IPS-18a (cell line): Measurements from ENCODE around the gene CNOT6L.
A peak's percentile ranks its signal among the peaks of the same experiment; 100 is the strongest.

ENCODE experiments used
- H3K27ac ChIP-seq: one replicate; pipeline ENCODE4 v1.5.1; 2013; ENCODE audit warnings: low read length
- H3K27me3 ChIP-seq: one replicate; pipeline ENCODE4 v1.6.1; 2013; ENCODE audit warnings: mild to moderate bottlenecking, low read length; ENCODE audit not compliant: control insufficient read depth, insufficient read depth
- H3K36me3 ChIP-seq: one replicate; pipeline ENCODE4 v1.6.1; 2013; ENCODE audit warnings: low read depth, low read length; ENCODE audit not compliant: control insufficient read depth
- H3K4me1 ChIP-seq: one replicate; pipeline ENCODE4 v1.6.1; 2013; ENCODE audit warnings: low read depth, low read length; ENCODE audit not compliant: control insufficient read depth
- H3K4me3 ChIP-seq: one replicate; pipeline ENCODE4 v1.5.1; 2013; ENCODE audit warnings: low read length
- H3K9ac ChIP-seq: one replicate; pipeline ENCODE4 v1.6.1; 2013; ENCODE audit warnings: mild to moderate bottlenecking, low read length, moderate library complexity
- H3K9me3 ChIP-seq: one replicate; pipeline ENCODE4 v1.6.1; 2013; ENCODE audit warnings: low read depth, low read length; ENCODE audit not compliant: control insufficient read depth

The CNOT6L gene

DNA sequence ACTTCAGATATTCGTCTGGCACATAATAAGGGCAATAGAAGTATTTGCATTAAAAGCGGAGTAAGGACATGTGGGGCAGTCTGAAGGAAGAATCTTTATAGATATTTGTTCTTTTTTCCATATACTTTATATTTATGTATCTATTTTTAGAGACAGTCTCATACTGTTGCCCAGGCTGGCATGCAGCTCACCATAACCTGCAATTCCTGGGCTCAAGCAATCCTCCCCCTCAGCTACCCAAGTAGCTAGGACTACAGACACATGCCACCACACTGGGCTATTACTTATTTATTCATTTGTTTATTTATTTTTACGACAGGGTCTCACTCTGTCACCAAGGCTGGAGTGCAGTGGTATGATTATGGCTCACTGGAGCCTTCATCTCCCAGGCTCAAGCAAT lies 26.8 kb upstream of the CNOT6L start:
- Histone ChIP-seq H3K36me3 (no peaks in the 10 kb centered on the region), H3K4me3 (no peak overlapping the region), H3K27ac (no peak overlapping the region), H3K9ac (no peak overlapping the region), H3K9me3 (no peaks in the 10 kb centered on the region), H3K4me1 (peaks cover 5% of the 10 kb centered on the region), H3K27me3 (no peaks in the 10 kb centered on the region)

DNA sequence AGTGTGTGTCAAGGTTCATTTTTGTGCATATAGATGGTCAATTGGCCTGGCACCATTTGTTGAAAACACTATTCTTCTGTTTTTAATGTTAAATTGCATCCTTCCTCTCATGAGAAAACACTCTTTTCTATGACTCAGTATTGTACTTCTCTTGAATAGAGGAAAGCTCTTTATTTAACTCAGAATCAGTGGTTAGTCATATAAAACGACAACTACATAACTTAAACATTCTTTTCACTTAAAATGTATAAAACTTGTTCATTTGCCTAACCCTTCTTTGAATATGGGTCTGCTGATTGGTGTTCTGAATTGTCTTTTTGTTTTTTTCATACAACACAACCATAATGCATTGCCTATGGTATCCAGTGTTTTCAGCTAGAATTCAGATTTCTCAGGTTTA lies 26.2 kb upstream of the CNOT6L start:
- H3K9me3 ChIP-seq: no peaks in the 10 kb centered on the region
- H3K36me3 ChIP-seq: no peaks in the 10 kb centered on the region
- H3K9ac ChIP-seq: no peak overlapping the region
- no peak overlapping the region for H3K27ac ChIP-seq
- H3K4me1 ChIP-seq: peaks cover 5% of the 10 kb centered on the region
- no peak overlapping the region for H3K4me3 ChIP-seq
- no peaks in the 10 kb centered on the region for H3K27me3 ChIP-seq

GRCh38 chr4:77844363-77844762 lies 25.2 kb upstream of the CNOT6L start:
- Histone ChIP-seq H3K27me3 (no peaks in the 10 kb centered on the region), H3K27ac (no peak overlapping the region), H3K9ac (no peak overlapping the region), H3K4me1 (peaks cover 5% of the 10 kb centered on the region), H3K36me3 (no peaks in the 10 kb centered on the region), H3K4me3 (no peak overlapping the region), H3K9me3 (no peaks in the 10 kb centered on the region)

- H3K27ac ChIP-seq: no peak overlapping the region
- H3K4me1 ChIP-seq: peaks cover 5% of the 10 kb centered on the region
- H3K36me3 ChIP-seq: no peaks in the 10 kb centered on the region
- no peak overlapping the region for H3K9ac ChIP-seq
- H3K9me3 ChIP-seq: no peaks in the 10 kb centered on the region
- no peaks in the 10 kb centered on the region for H3K27me3 ChIP-seq
- no peak overlapping the region for H3K4me3 ChIP-seq
These were observed 24.5 kb upstream of the CNOT6L start for GRCh38 chr4:77843628-77844027.

DNA sequence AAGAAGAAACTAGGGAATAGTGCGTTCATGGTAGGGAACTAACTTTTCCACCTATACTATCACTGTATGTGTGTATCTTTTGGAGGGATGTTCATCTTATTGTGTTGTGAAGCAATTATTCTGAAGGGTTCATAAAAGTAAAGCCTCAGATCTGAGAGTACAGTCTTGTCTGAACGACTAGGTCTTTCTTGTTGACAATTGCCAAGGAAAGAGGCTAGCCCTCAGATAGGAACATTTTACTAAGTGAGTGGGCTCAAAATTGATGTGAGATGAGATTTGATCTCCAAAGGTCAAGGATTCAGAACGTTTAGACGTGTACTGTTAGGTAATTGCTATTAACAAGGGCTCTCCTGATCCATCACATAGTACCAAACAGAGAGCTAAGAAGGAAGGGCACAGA lies 15.2 kb upstream of the CNOT6L start:
- Histone ChIP-seq H3K4me3 (no peak overlapping the region), H3K4me1 (no peaks in the 10 kb centered on the region), H3K9ac (no peak overlapping the region), H3K9me3 (no peaks in the 10 kb centered on the region), H3K27me3 (no peaks in the 10 kb centered on the region), H3K27ac (no peak overlapping the region), H3K36me3 (no peaks in the 10 kb centered on the region)

DNA sequence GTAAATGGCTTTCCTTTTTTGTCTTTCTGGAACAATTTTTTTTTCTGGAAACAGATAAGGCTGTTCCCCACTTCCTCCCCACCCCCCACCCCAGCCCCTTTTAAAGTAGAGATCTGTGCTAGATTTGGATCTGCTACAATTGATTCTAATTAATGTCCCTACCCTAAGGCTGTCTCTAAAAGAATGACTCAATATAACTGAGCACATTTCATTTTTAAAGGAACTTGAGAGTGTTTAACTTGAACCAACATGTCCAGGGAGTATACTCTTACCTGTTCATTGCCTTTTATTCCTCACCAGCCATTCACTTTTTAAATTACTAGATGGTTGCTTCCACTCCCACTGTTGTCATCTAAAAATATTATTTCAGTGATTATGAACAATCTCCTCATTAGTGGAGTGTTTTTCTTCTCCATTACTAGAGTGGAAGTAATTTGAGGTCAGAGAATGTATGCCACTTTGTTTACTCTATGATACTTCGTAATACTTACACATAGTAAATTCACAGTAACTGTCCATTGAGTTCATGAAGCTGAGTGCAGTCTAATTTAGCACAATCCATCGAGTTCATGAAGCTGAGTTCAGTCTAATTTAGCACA lies 14.1 kb upstream of the CNOT6L start:
- H3K27ac ChIP-seq: no peak overlapping the region
- H3K4me3 ChIP-seq: no peak overlapping the region
- H3K9me3 ChIP-seq: no peaks in the 10 kb centered on the region
- H3K27me3 ChIP-seq: no peaks in the 10 kb centered on the region
- H3K4me1 ChIP-seq: no peaks in the 10 kb centered on the region
- H3K9ac ChIP-seq: no peak overlapping the region
- no peaks in the 10 kb centered on the region for H3K36me3 ChIP-seq

- H3K27me3 ChIP-seq: no peaks in the 10 kb centered on the region
- H3K9me3 ChIP-seq: no peaks in the 10 kb centered on the region
- no peak overlapping the region for H3K9ac ChIP-seq
- no peak overlapping the region for H3K27ac ChIP-seq
- no peak overlapping the region for H3K4me3 ChIP-seq
- no peaks in the 10 kb centered on the region for H3K36me3 ChIP-seq
- no peaks in the 10 kb centered on the region for H3K4me1 ChIP-seq
These were observed 8.2 kb upstream of the CNOT6L start for GRCh38 chr4:77827343-77827742.

- peaks cover 2% of the 10 kb centered on the region for H3K27me3 ChIP-seq
- H3K4me3 ChIP-seq: no peak overlapping the region
- no peak overlapping the region for H3K9ac ChIP-seq
- no peak overlapping the region for H3K27ac ChIP-seq
- no peaks in the 10 kb centered on the region for H3K36me3 ChIP-seq
- no peaks in the 10 kb centered on the region for H3K9me3 ChIP-seq
- no peaks in the 10 kb centered on the region for H3K4me1 ChIP-seq
These were observed 7.1 kb upstream of the CNOT6L start for GRCh38 chr4:77826275-77826674.

DNA sequence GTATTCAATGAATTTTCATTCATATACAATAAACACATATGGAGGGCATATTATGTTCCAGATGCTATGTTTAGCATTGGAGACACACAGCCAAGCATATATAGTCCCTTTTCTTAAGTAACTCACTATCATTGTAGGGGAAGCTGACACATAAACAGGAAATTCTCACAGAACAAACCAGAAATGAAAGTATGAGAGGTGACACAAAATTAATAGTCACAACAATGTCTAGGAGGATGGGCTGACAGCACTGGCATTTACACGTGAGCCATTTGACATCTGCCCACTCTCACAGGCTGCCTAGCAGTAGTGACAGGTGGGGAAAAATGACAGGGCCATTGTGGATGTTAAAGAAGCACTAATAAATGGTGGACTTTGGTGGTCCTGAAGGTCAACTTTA lies 2.6 kb upstream of the CNOT6L start:
- Histone ChIP-seq H3K4me3 (no peak overlapping the region), H3K36me3 (no peaks in the 10 kb centered on the region), H3K9ac (no peak overlapping the region), H3K27me3 (peaks cover 22% of the 10 kb centered on the region), H3K27ac (no peak overlapping the region), H3K9me3 (no peaks in the 10 kb centered on the region), H3K4me1 (peaks cover 11% of the 10 kb centered on the region)

- peaks cover 22% of the 10 kb centered on the region for H3K27me3 ChIP-seq
These were observed 1.7 kb upstream of the CNOT6L start for GRCh38 chr4:77820649-77821561.

DNA sequence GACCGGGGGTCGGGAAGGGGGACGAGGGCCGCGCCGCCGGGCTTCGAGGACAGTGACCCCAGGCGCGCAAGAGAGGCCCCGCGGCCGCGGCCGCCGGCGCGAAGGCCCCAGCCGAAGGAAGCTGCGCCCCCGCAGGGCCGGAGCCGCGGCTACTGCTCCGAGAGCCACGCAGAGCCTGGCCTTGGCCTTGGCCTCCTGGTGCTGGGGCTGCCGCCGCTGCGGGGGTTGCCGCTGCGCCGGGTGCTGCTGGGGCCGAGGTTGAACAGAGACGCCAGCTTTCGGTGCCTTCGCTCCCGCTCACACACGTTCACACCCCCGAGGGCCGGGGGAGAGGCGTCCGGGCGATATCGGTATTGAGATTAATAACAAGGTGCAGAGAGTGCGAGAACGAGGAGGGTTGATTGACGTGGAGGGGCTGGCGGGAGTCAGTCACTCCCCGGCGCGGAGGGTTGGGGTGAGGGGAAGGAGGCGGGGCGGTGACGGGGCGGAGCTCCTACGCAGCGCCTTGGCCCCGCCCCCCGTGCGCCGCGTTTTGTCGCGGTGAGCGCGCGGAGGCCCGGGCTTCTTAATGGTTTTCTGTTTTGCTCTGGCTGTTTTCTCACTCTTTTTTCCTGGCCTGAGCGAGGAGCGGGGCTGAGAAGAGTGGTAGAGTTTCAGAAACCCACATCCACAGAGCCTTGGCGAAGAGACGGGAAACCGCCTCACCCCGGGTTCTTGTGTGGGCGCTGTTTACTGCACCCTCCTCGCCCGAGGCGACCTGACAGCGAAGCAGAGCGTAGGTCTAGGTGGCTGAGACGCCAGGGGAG lies 878 bp upstream of the CNOT6L start:
- Histone ChIP-seq H3K4me1 (peaks cover 11% of the 10 kb centered on the region), H3K36me3 (no peaks in the 10 kb centered on the region), H3K27me3 (peaks cover 22% of the 10 kb centered on the region), H3K9ac (peak overlapping the region; percentile 70), H3K9me3 (no peaks in the 10 kb centered on the region), H3K4me3 (peak overlapping the region; percentile 95), H3K27ac (peak overlapping the region; percentile 71)

More at GRCh38 chr4:77820649-77821561, 1.7 kb upstream of the CNOT6L start:
- Histone ChIP-seq H3K9me3 (no peaks in the 10 kb centered on the region), H3K4me3 (peak overlapping the region; percentile 95), H3K36me3 (no peaks in the 10 kb centered on the region), H3K9ac (peak overlapping the region; percentile 70), H3K4me1 (peaks cover 11% of the 10 kb centered on the region), H3K27ac (no peak overlapping the region)
